Measurements from ENCODE around the gene SAMD7.

DNA sequence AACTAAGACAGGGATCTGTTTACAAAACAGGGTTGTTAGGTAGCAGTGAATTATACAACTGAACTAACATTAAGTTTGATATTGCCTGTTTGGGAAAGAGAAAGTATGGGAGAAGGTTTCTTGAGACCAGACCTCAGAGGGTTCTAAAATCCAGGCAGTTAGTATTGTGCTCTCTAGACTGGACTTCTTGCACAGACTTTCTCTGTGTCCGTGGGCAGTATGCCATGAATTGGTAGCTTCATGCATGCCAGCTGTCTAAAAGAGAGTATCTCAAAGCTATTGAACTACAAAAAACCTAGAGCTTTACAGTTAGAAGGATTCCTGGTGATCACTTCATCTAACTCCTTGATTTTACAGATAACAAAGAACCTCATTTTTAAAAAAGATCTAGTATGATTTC is 12.5 kb downstream of the SAMD7 start:
- TF ChIP-seq POLR2AphosphoS5 (IDR thresholded peaks at IDR 0.05), result no peak
- TF ChIP-seq, protein P1, sequence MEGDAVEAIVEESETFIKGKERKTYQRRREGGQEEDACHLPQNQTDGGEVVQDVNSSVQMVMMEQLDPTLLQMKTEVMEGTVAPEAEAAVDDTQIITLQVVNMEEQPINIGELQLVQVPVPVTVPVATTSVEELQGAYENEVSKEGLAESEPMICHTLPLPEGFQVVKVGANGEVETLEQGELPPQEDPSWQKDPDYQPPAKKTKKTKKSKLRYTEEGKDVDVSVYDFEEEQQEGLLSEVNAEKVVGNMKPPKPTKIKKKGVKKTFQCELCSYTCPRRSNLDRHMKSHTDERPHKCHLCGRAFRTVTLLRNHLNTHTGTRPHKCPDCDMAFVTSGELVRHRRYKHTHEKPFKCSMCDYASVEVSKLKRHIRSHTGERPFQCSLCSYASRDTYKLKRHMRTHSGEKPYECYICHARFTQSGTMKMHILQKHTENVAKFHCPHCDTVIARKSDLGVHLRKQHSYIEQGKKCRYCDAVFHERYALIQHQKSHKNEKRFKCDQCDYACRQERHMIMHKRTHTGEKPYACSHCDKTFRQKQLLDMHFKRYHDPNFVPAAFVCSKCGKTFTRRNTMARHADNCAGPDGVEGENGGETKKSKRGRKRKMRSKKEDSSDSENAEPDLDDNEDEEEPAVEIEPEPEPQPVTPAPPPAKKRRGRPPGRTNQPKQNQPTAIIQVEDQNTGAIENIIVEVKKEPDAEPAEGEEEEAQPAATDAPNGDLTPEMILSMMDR (IDR thresholded peaks at IDR 0.05), result no peak
- TF ChIP-seq EP300 (IDR thresholded peaks at IDR 0.05), result no peak
- TF ChIP-seq POLR2A (IDR thresholded peaks at IDR 0.05), result no peak
